GM19193 (cell line): ENCODE data around the gene TFAP2D.

Source experiments
- POLR2A ChIP-seq: IDR thresholded peaks from 4 replicates; pipeline ENCODE4 v1.6.1; 2011; ENCODE audit not compliant: insufficient read depth, insufficient read length; ENCODE audit errors: extremely low read depth

The TFAP2D gene

DNA sequence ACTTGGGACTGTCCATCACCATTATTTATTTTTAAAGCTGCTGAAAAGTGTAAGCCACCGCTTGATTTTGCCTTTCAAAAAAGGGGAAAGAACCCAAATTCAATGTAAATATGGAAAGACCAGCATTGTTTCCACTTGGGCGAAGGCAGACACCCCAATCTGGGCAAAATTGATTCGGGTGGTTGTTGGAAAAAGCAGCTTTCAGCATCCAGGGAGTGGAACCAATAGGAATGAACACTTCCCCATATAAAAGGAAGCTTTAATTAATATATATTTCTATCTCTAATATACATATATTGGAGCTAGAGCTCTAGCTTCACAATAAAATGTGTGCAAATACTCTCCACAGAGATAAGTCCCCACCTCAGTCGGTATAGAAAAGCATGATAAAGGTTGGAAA, at the start of gene TFAP2D:
TSS of gene TFAP2D (plus strand) at position 301 of the 400 bp plus-strand sequence. CDS start 530 bp downstream, outside the sequence.
- TF ChIP-seq POLR2A = no peak

DNA sequence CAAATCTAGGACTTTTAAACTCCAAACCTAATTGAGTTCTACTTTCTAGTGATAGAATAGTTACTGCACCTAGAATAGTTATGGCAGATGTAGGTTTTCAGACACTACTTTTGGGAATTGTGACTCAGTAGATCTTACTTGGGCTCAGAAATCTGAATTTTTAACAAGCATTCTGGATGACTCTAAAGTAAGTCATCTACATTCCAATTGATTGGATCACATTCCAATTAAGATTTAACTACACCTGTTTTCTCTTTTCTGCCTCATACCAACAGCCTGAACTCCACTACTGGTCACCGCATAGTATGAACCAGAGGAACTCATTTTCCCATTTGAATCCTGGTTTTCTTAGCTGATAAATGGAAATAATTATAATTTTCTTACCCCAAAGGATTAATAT, 49.5 kb upstream of the TFAP2D start:
- no peak for TF ChIP-seq POLR2A

DNA sequence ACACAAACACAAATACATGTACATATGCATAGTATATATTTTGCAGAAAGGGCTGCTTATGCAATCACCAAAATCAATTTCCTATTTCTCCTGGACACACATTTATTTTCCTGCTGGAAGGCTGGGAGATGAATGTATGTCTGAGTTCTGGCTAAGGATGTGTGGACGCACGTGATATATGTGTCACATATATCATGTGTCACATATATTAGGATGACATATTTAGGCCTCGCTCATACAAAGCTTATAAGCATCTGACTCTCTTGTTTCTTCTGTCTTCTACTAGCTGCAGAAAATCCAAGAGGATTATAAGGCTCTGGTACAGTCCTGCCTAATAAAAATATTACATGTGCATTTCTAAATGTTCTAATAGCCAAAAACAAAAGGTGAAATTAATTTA, 47.2 kb upstream of the TFAP2D start:
- TF ChIP-seq POLR2A = no peak

DNA sequence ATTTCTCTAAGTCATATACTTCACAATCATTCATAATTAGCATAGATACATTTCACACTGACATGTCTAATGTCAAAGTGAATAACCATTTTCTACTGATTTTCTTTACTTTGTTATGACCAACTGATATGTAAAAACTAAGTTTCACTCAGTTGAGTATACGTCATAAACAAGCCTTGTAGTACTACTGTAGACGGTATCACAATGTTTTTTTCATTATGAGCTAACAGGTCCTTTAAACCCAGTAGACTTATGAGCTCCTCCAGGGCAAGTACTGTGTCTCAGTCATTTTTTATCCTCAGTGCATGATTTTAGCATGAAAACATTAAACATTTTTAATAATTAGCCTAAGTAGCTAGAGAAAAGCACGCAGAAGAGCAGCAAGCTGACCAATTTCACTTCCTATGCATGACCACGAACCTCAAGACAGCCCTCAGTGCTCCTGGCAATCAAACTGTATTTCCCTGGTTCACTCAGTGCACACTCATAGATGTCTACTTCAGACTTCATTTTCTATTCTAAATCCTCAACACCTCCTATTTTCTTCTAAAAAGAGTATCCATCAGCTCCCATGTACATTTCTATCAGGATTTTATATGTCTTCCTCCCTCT, 32.0 kb upstream of the TFAP2D start:
- no peak for TF ChIP-seq POLR2A

DNA sequence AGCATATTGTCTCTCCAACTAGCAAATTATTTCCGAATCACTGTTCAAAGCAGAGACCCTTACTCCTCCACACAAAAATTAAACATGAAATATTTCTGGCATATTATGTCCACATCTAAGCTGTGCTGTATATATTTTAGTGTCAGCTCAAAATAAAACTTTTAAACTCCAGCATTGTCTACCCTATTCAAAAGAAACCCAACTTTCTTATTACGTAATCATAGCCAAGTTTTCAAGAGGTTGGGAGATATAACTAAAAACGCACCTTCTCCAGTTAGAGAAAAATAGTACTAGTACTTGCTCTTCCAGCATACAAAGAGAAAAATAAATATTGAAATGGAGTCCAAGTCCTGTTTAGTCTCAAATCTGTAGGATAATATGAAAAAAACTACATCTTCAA, 24.1 kb upstream of the TFAP2D start:
- no peak for TF ChIP-seq POLR2A

DNA sequence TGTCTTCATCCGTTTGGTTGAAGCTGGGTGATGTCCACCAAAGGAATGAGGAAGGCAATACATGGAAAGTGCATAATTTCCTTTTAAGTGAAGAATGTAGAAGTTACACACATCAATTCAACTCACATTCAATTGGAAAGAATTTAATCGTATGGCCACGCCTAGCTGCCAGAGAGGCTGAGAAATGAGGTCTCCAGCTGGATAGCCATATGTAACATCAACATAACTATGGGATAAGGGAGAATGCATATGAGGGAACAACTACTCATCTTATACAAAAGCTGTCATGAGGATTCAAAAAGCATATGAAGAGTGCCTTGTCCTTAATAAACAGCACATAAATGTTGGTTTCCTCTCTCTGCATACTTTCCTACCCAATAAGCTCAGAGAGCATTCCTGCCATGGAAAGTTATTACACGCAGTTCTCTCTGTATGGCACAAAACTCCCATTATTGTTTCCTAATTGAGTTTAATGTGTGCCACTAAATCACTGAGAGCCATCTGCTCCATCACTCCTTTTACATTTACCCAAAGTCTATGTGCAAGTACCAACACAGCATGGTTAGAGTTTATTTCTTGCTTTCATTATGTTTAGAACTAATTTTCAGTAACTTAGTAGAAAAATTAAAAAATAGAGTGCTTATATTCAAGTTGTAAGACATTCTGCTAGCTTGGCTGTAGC, 21.4 kb upstream of the TFAP2D start:
- no peak for TF ChIP-seq POLR2A

DNA sequence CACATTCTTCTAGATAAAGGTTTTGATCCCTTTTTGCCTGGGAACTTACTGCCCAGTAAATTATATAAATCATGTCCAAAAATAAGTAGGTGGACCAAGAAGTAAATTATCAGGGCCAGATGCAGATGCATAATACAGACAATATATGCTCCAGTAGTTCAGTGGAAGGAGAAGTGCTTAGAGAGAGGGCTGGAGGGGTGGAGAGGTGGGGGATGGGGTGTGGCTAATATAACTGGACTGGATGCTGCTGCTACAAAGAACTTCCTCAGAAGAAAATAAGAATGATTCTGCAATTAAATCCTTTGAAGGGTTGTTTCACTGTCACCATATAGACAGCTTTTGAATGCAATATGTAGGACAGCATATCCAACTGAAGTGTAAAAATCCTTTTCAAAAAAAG, 14.8 kb upstream of the TFAP2D start:
- no peak for TF ChIP-seq POLR2A

DNA sequence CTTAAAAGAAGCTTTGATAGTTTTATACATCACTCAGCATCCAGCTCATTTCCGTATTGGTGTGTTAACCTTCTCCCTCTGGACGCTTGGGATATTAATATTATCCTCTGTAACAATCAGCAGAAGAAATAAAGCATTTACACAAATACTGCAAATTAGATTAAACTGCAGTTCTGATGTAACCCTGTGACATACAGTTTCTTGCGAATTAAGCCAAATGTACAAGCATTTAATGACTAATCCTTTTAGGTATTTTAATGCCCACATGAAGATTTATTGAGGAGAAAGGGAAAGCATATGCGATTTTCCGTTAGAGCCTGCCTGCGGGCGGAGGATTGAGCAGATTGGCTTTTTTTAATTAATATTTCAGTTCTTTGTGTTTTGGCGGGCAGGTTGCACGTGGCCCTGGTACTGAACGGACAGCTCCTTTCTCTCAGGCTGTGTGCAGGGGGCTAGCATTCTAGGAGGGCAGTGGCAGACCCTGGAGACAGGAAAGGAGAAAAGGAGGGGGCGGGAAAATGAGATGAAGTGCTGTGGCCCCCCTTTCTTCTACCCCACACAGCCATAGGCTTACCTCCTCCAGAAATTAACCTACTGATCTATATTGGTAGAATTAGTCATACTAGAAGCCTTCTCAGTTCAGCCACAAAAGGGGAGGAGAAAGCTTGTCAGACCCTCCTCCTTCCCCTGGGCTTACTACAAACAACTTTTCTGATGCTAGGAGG, 14.1 kb upstream of the TFAP2D start:
- no peak for TF ChIP-seq POLR2A

DNA sequence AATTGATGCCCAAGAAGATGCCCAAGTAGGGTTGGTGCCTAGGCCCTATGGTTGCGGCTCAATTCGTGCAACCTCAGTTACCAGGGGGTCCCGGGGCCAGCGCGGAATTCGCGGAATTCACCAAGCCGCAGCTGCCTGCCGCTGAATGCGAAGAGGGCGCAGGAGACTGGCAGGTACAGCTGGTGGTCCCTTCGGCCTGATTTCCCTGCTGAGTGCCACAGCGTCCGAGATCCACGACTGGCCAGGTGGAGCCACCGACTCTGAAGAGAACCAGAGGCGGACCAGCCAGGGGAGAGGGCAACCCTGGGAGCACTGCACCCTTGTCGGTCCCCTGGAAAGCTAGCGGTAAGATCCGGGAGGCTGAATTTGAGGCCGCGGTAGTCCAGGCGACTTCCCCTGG, 6.8 kb upstream of the TFAP2D start:
- no peak for TF ChIP-seq POLR2A

DNA sequence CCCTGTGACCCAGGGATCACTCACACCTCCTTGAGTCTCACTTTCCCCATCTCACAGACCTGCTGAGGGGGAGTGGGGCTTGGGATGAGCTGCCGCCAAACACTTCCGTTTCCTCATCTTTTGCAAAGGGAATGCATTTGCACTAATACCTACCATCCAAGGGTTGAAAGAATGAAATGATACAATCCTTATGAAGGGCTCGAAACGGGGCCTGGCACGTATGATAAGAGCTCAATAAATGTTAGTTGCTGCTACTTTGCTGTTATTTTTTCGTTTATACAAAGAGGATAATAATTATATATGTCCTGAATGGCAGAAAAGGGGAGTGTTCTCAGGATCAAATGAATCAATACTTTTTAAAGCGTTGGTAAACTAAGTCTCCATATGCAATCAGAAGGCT, 6.1 kb upstream of the TFAP2D start:
- TF ChIP-seq POLR2A = no peak

DNA sequence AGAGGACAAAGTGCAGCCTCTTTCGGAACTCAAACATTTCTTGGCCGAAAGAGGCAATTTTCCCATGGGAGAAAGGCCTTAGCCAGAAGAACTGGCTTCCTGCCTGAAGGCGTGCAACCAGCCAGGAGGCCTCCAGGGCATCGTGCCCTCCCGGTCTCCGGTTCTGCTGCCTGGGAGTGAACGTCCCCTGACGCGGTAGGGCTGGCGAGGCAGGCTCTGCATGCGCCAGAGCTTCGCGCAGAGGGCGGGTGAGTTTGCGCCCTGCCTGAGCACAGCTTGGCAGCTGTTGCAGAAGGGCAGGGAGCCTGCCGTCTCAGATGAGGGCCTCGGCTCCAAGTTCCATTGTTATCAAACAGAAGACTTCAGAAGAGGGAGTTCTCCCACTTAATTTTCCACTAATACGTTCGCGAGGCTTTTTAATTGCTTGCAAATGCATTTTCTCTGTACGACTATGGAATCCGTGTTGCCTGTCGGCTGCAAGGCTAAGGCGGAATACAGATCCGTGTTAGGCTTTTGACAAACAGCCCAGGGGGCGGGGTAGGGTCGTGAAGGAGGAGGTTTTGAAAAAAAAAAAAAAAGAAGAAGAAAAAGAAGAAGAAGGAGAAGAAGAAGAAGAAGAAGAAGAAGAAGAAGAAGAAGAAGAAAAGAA, 5.5 kb upstream of the TFAP2D start:
- no peak for TF ChIP-seq POLR2A

DNA sequence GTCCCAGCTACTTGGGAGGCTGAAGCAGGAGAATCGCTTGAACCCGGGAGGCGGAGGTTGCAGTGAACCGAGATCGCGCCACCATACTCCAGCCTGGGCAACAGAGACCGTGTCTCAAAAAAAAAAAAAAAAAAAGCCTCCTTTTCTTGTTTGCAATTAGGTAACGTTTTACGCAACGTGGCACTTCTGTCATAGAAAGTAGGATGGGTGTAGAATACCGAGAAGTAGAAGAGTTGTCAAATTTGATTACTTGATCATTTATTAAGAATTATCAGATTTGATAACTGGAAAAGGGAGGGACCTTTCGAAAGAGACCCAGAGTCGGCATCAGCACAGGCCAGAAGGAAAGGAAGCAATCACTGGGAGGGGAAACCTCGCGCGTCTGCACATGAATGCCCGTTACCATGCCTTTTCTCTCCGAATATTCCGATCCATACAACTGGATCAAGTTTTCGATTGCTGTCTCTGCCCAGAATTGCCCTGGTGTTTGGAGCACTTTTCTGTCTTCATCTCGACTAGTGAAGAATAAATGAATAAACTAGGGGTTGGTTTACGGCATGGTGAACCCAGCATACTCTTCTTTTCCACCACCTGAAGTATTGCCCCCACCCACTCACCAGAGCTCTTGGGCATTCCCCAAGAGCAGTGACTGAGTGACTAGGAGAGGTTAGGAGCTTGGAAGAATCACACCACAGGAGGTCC, 4.5 kb upstream of the TFAP2D start:
- no peak for TF ChIP-seq POLR2A

DNA sequence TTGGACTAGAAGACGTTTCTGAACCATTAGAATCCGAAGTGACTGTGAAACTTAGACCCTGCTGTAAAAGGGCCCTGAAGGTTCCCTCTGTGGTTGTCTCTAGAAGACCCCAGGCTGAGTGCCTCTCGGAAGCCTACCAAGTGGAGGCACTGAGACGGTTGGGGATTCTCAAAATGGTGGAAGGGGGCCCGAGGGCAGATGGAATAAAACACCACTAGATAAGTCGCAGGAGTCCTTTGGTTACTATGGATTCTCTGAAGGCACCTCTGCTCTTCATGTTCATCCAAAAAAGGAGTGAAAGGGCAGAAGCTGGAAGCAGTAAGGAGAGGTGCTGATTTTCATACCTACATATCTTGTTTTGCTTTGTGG, 4.0 kb upstream of the TFAP2D start:
- no peak for TF ChIP-seq POLR2A

DNA sequence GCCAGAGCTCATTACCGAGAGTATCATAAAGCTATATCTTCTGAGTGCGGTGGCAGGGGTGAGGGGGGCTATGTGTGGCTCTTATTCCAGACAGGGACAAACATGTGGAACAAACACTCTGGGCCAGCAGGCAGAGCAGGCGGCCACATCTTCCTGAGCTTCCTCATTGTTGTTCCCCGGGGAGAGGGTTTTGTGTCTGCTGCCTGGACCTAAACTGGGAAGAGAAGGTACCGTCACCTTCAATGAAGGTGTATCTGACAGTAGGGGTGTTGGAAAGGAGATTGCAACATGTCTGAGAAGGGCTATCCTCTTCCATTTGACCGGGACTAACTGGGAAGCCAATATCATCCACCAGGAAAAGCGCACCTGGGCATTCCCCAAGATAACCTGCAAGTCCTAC, 1.6 kb upstream of the TFAP2D start:
- no peak for TF ChIP-seq POLR2A

DNA sequence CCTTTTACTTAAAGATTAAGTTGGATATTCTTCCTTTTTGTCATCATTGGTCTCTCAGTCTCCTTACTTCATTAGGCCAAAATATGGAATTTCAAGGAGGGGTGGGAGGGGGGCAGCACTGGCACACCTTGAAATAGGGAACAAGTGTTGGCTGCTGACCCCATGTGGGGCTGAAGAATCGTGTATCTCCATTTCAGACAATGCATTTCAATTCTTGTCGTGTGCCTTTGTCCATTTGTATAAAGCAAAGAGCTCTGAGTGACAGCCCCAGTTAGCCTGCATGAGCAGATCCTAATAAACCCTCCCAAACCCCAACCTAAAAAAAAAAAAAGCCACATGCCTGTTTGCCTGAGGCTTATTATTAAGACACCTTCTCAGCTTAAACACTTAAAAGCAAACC, 1.0 kb upstream of the TFAP2D start:
- TF ChIP-seq POLR2A = no peak
